Stimulated activated CD4-positive, alpha-beta T cell treated with anti-CD3 and anti-CD28 coated beads, Interleukin-12 subunit alpha, Interleukin-12 subunit beta, amount 100 ng/mL, for 24 hours (primary cell): ENCODE data around the gene INPP5A.
"Not testable (repeated sequence)": the region's sequence is repeated elsewhere in the genome, so short reads cannot be mapped to it uniquely, and the experiment has no call there.

Experiments
- DNase-seq, 2 experiments: peaks; one replicate each; pipeline ENCODE4 v3.0.0-alpha.2; 2020; ENCODE audit warnings: low read depth in 2 of 2

INPP5A gene

DNA sequence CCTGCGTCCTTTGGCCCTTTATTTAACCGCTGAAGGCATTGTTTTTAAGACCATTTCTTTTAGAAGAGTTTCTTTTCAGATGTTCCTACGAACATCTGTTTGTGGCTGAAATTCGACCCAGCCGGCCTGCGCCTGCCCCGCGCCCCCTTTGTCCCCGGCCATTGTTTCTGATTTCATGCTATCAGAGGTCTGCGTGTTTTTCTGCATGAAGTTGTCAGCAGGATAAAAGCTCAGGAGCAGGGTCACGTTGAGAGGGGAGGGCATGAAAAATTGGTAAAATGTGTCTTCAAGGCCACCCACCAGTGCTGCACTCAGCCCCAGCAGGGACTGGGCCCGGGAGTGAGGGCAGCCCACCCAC is 205.2 kb downstream of the INPP5A start:
- no peak for DNase-seq

DNA sequence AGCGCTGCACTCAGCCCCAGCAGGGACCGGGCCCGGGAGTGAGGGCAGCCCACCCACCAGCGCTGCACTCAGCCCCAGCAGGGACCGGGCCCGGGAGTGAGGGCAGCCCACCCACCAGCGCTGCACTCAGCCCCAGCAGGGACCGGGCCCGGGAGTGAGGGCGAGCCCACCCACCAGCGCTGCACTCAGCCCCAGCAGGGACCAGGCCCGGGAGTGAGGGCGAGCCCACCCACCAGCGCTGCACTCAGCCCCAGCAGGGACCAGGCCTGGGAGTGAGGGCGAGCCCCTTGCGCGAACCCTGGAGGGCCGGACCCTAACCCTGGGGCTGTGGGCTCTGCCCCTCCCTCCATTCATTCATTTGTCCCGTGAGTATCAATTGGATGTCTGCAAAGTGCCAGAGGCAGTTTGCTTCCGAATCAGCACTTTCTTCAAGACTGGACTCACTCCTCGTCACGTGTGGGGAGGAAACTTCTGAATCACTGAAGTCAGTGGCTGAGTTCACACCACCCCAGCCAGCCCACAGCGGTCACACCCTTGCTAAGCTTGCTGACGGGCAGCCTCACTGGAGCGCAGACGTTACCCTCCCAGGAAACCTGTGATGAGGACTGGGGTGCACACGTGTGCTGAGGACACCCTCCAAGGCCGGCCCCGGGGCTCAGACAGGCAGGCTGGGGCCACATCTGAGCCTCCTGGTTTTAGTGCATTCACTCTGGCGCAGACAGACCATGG is 205.8 kb downstream of the INPP5A start:
- DNase-seq: not testable (repeated sequence)

DNA sequence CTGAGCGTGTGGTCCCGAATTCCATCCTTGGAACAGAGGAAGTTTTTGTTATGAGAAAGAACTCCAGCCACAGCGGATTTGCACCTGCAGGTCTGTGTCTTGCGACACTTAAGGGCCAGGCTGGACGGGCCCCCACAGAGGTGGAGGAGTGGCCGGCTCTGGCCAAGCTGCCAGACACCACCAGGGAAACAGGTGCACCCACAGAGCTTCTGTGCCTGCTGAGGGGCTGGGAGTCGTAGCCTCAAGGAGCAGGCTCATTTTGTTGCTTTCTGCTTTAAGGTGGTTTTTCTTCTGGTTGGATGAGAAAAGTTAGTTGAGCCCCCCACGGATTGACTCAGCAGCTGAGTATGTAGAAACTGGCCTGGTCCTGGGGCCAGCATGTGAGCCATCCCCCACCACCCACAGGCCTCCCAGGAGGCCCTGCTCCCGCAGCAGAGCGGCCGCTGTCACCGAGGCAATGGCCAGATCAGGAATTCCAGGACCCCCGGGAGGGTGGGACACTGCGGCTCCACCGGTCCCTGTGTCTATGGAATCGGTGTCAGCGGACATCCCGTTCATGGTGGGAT is 206.4 kb downstream of the INPP5A start:
- DNase-seq: no peak

DNA sequence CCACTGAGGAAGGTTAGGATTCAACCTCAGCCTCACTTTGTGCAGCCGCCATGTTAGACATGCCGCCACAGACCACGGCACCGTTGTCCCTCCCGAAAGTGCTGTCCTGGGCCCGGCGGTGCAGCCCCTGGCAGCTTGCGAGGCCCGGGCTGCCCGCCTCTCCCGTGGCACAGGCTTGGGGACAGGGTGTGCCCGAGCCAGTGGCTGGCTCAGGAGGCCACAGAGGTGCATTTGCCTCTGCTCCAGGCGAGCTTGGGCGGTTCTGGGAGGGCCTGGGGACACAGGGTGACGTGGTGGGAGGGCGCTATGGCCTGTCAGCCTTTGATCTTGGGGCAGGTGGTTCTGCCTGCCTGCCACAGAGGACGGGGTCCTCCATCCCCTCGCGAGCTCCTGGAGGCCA is 207.3 kb downstream of the INPP5A start:
- DNase-seq: no peak

DNA sequence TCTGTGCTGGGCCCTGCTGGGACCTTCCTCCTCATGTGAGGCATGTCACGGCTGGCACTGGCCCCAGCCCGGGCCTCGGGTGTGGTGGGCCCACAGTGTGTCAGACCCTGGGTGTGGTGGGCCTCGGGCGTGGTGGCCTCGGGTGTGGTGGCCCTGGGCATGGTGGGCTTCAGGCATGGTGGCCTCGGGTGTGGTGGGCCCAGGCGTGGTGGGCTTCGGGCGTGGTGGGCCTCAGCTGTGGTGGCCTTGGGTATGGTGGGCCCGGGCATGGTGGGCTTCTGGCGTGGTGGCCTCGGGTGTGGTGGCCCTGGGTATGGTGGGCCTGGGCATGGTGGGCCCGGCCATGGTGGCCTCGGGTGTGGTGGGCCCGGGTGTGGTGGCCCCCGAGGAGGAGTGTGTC is 207.9 kb downstream of the INPP5A start:
- no peak for DNase-seq

DNA sequence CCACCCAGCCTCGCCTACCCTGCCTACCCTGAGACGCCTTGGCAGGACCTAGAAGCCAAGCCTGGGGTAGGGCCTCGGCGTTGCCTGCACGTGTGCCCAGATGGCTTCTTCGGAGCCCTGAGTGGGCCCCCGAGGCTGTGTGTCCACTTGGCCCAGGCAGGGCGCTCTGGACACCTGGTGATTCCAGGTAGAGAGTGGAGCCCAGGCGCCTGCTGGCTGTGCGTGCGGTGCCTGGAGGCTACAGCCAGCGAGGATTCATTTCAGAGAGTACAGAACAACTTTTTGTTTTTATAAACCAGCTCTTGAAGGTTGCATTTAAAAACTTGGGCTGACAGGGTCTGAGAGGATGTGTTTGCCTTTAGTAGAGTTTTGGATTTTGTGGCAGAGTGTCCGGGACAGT is 208.4 kb downstream of the INPP5A start:
- DNase-seq: no peak

DNA sequence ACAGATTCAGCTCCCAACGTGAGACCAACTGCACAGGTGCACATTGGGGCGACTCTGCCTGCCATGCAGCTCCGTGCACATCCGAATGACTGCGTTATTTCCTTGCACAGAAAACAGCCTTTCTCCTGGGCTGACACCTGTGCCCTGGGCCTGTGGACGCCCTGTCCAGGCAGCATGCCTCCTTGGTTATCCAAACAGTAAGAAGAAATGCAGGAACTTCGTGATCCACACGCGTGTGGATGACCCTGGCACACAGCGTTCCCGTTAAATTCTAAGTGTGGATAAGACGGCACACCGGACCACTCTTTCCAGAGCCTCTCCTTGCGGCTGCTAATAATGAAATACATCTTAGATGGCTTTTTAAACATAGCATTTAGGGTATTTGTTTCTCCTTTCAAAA is 208.8 kb downstream of the INPP5A start:
- DNase-seq: no peak

DNA sequence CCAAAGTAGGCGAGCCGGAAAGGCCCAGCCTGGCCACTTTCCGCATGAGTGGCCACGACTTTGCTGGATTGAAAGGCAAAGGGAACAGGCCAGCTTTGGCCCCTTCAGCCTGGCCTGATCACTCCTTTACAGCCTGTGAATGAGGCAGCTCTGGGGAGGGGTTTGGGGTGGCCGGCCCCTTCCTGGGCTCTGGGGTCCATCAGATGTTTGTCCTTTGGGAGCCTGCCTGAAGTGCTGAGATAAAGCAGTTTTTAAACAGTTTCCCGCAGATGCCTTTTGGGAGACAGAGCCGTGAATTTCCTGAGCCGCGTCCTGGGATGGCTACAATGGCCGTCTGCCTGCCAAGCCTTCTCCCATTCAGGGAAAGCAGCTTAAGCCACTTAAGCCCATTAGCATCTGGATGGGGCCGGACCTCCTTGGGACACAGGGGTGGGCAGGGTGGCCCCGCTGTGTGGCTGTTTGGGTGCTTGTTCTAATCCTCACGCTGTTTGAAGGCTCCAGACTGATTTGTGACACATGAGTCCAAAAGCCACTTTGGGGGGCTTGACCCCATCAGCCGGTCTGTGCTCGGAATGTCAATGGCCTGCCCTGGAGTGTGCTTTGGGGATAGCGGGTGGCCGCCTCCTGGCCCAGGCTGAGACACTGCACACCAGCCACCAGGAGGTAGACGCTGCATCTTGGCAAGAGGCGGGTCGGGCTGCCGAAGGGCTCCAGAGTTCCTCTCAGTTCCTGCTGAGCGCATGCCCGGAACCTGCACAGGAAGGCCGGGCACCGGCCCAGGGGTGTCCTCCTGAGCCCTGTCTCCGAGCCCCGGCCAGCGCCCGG is 209.4 kb downstream of the INPP5A start:
- DNase-seq: no peak

DNA sequence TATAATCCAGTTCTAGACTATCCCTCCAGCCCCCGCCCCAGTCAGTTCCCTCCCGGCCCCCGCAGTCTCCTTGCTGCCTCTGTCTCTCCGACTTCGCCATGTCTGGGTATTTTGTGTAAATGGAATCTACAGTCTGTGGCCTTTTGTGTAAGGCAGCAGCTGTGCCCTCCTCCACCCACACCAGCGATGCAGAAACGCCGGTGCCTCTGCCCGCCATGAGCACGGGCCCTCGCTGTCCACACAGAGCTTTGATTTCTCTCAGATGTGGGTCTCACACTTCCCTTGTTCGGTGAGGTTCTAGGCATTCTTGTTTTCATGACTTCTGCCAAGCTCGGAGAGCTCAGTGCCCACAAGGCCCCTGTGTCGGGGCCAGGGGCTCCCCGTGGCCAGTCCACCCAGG is 210.5 kb downstream of the INPP5A start:
- DNase-seq: no peak

DNA sequence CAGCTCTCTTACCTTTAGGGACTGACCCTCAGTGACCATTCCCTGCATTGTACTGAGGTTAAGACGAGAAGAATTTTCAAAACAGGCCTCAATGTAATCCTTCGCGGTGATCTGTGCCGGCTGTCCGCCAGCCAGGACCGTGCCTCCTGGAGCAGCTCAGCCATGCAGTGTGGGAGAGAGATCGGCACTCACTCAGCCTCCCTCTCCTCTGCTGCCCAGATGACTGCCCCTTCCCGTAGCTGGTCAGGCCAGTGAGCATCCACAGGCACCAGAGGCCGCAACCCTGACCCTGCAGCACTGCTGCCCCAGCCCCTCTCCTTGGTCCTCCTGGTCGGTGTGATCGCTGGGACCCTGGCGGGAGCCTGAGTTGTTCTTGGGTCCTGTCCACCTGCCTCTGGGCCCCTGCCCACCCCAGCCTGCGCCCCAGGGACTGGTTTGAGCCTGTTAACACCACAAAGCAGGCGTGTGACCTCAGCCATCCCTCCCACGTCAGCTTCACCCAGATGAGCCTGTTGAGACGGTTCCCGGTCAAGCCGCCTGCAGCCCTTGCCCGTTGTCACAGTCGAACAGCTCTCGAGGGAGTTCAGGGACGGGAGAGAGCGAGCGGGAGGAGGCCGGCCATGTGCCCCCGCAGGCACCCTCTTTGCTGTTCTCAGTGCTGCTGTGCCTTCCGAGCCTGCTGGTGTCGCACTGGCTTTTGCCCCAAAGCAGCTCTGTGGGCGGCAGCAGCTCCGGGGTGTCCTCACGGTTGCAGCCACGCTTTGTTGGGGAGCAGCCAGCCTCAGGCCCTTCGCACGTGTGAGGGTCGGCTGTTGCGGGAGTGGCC is 211.2 kb downstream of the INPP5A start:
- no peak for DNase-seq

DNA sequence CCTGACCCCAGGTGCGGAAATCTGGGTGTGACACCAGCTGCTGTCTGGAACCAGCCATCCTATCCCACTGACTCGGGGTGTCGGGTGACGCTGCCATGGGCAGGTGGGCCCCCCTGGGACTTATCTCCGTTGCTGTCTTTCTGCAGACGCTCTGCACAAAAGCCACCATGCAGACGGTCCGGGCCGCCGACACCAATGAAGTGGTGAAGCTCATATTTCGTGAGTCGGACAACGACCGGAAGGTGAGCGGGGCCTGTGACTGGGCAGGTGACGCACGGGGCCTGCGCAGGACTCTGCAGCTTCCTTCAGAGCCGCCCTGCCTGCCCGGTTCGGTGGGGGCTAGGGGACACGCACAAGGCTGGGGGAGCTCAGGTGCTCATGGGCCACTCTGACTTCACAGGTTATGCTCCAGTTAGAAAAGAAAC is 211.8 kb downstream of the INPP5A start:
- no peak for DNase-seq

DNA sequence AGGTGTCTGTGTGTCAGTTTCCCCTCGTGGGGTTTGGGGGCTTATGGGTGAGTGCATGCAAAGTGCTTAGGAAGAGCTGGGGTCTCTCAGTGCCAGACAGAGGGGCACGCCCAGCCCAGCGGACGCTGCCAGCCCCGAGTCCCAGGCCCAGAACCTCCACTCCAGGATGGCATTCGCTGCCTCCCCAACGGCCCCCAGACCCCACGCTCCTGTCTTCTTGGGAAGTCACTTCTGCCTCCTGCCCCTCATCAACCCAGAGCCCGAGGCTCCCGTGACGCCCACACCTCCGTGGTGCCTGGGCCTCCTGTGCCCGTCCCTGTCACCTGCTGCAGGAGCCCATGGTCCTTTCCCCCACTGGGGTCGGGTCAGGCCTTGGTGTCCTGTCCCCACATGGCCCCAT is 213.3 kb downstream of the INPP5A start:
- DNase-seq: no peak

DNA sequence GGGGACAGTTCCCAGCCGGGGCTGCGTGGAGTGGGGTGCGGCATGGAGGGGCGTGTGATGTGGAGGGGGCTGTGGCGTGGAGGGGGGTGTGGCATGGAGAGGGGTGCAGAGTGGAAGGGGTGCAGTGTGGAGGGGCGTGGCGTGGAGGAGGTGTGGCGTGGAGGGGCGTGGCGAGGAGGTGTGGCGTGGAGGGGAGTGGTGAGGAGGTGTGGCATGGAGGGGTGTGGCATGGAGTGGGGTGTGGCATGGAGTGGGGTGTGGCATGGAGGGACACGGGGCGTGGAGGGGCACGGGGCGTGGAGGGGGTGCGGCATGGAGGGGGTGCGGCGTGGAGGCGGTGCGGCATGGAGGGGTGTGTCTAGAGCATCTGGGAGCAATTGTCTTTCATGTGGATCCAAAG is 214.8 kb downstream of the INPP5A start:
- no peak for DNase-seq

DNA sequence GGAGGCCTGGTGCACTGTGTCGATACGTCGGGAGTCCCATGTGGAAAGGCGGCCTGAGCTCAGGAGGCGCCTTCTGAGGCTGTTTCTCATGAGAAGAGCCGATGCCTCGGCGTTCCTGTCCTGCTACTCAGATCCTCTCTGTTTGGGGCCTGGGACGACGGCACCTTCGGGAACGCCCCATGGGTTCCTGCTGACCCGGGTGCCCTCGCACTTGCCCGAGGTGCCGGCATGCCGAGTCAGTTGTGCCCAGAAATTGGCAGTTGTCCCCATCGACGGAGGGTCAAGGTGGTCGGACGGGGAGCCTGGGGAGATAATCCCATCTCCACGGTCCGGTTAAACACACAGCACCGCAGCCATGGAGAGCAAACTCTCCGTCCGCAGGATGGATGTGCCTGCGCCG is 215.4 kb downstream of the INPP5A start:
- no peak for DNase-seq

DNA sequence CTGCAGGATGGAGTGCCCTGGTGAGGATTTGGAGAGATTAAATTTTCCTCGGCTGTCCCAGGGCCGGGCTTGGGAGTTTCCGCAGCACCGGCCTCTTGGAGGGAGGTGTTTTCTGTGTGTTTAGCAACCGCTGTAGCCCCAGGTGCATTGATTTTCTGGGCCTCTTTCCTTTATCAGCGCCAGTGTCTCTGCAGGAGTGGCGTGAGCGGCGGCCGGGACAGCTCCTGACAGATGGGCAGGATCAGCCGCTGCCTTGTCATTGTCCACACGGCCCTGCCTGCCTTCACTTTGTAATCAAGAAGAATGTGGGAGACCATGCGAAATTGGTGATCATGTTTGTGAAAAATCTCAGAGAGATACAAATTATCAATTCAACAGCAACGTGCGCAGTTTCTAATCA is 216.0 kb downstream of the INPP5A start:
- no peak for DNase-seq

DNA sequence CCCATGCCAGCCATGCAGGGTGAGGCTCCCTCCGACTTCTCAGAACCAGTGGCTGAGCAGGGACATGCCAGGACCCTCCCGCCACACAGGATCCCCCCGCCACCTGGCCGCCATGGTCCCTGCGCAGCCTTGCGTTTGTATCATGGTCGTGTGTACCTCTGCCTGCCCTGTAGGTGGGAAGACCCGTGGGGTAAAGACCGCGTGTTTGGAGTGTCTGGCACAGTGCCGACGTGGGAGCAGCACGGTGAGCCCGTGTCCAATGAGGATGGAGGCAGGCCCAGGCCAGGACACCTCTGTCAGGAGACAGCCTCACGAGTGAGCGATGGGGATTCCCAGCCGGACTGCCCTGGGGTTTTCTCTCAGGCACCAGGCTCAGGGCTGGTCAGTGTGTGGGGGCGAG is 216.5 kb downstream of the INPP5A start:
- DNase-seq: no peak

DNA sequence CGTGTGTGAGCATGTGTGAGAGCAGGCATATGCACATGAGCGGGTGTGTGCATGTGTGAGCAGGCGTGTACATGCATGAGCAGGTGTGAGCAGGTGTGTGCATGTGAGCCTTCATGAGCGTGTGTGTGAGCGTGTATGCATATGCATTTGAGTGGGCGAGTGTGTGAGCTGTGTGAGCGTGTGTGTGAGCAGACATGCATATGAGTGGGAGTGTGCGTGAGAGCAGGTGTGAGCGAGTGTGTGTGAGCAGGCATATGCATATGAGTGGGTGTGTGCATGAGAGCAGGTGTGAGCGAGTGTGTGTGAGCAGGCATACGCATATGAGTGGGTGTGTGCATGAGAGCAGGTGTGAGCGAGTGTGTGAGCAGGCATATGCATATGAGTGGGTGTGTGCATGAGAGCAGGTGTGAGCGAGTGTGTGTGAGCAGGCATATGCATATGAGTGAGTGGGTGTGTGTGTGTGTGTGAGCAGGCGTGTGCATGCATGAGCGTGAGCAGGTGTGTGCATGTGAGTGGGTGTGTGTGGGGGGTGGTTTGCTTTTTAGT is 217.7 kb downstream of the INPP5A start:
- DNase-seq: no peak

DNA sequence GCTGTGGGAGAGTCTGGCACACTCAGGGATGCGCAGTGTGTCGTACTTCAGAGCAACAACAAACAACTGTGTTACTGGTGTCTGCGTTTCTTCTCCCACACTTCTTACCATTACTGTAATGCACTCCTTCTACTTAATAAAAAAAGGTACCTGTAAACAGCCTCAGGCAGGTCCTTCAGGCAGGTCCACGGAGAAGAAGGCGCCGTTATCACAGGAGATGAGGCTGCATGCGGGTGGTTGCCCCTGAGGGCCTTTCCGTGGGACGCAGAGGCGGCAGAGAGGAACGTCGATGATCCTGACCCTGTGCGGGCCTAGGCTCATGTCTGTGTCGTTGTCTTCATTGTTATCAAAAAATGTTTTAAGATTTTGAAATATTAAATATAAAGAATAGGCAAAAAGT is 219.0 kb downstream of the INPP5A start:
- no peak for DNase-seq

DNA sequence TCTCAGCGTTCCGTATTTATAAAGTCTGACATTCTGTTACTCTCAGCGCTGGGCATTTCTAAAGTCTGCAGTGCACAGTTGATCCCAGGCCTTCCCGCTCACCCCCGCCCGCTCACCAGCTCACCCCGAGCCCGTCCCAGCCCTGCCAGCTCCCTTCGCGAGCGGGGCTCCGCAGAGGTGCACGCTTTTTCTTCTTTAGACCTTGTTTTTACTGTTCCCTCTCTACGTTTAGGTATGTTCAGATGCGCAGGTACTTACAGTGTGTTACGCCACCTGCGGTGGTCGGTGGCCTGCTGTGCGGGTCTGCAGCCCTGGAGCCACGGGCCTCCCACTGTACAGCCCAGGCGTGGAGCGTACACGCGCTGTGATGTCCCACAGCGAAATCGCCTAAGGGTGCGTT is 219.6 kb downstream of the INPP5A start:
- no peak for DNase-seq

DNA sequence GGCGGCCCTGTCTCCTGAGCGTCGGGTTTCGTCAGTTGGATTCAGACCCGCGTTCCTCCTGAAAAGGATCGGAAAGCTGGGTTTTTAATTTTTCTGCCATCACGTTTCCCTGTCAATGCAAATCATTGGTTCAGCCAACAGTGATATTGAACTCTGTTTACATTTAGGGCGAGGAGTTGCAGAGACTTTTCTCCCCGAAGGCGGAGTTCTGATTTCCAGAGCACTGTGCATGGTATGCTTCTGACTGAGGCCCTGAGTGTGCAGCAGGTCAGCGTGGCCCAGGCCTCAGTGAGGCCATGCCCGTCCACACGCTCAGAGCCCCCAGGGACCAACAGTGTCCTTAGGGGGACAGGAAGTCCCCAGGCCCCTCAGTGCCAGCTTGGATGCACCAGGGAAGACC is 221.3 kb downstream of the INPP5A start:
- no peak for DNase-seq

DNA sequence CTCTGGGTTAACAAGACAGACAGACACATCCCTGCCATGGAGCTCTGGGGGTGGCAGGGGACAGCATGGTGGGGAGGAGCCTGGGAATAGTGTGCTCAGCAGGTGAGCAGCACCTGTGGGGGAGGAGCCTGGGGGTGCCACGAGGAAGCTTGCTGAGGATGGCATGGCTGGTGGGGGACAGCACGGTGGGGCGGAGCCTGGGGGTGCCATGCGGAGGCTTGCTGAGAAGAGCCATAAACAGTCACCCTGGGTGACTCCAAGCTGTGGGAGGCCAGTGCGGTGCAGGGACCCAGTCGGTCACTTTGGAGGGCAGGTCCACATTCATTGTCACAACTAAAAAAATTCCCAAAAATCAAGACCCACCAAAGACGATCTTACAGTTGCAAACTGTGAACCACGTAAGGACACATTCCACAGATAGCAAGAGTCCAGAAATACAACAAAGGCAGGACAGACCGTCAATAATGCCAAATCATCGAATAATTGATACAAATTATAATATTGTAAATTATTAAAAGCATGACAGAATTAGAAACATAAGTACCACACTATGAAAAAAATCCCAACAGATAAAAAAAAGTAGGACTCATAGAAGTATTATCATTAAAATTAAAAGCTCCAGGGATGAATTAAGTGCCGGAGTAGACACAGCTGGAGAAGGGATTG is 223.9 kb downstream of the INPP5A start:
- DNase-seq: no peak
